Activated T-helper 9 cell treated with anti-CD3 and anti-CD28 coated beads, Interleukin-2, amount 50 U/mL, for 16 hours (primary cell): ENCODE results near the gene YY2.
"Not testable (repeated sequence)": the region's sequence is repeated elsewhere in the genome, so short reads cannot be mapped to it uniquely, and the experiment has no call there.

ENCODE experiments used
- DNase-seq: peaks from one replicate; pipeline ENCODE4 v3.0.0-alpha.2; 2020; ENCODE audit warnings: low read depth

YY2 gene

DNA sequence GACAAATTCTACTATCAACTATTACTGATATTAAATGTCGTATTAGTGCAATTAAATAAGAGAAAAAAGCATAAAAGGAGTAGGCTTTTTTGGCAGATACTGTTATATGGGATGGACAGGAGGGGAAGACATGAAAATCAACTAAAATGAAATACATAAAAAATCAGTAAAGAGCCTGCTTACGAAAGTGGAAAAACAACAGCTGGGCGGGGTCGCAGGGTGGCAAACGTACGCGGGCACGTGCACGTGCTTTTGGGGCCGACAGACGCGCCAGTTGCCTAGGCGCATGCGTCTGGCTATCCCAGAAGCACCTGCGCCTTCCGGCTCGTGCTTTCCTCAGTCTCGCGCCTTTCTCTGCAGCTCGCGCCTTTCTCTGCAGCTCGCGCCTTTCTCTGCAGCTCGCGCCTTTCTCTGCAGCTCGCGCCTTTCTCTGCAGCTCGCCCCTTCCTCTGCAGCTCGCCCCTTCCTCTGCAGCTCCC, at the start of gene YY2:
Gene YY2, plus strand, starts transcription at position 51 of the 479 bp plus-strand sequence. CDS start 498 bp downstream, outside the sequence.
- DNase-seq: no peak

DNA sequence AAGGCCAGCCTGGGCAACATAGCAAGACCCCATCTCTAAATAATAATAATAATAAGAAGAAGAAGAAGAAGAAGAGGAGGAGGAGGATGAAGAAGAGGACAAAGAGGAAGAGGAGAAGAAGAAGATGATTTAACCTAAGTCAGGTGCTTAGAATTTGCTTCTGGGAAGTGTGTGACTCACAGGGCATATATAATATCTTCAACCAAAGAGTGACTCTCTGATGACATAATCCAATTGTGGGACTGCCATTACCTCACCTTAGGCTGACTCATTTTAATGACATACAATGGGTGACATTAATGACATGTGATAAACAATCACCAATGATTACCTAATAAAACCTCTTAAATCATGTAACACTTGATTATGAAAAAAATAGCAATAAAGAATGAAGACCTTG, 49.1 kb upstream of the YY2 start:
- DNase-seq: no peak

DNA sequence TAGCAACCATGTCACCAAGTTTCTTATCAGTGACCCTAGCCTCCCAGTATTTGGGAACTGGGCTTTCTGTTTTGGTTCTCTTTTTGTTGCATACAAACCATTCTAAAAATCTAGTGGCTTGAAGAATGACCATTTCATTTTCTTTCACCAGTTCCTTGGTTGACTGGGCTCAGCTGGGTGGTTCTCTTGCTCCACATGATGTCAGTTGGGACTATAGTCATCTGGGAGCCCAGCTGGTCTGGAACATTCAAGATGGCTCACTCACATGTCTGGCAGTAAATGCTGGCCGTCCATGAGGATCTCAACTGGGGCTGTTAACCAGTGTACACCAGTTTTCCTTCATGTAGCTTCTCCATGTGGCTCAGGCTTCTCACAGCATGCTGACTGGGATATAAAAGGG, 44.0 kb upstream of the YY2 start:
- no peak for DNase-seq

DNA sequence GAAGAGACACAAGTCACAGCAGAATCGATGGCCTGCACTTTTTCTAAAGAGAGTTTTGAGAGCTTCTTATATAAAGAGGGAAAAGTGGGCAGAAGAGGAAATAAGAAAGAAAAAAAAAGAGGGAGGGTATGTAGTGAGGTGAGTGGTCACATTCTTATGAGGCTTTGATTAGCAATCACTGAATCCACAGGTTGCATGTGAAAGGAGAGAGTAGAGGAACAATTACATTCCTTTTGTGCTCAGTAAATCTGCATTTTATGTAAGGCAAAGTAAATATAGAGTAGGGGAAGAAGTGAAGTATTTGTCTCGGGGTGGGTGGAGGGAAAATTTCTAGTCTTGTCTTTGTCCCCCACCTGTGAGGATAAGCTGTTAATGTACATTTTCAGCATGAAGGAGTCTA, 43.2 kb upstream of the YY2 start:
- no peak for DNase-seq

DNA sequence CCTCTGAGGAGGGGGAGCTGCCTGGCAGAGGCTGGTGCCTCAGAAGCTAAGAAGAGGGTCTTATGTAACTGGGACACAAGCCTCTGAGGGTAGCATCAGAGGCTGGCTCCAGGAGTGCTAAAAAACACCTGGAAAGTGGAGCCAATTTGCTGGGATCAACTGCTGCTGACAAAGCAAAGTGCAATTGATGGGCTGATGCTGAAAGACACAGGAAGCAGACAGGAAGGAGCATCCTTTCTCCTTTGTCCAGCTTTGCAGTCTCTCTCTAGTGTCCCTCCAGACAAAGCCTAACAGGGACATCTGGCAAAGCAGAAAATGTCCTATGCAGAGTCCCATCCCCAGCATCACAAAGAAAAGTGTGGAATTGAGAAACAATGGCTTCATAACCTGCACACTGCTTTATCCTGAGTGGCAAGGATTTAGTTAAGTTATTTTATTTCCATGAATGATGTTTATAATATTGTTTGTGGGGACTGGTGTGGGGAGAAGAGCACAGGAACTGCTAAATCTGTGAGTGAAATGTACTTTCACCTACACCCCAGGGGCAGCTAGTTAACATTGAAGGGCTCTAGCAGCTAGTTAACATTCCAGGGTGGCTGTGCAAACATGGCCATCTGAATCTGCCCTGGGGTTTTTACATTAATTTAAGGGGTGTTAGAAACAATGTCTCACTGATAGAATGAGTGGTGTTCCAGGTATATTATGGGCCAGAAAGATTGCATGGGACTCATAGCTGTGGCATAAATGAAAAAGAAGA, 42.0 kb upstream of the YY2 start:
- no peak for DNase-seq

DNA sequence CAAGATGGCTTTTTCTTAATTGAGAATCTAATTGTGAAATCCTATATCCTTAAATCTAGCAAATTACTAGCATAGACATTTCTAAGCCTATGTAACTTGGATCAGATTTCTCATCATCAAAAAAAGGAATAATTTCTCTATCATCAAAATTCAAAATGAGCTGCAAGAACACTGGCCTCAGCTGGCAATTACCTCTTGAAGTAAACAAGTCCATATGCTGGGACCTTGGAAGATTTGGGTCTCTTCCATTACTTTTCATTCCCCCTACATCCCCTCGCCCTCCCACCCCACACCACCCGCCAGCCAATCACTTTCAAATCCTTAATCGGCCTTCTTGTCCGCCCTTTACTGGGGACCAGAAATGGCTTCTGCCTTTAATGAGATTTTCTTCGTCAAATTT, 39.7 kb upstream of the YY2 start:
- DNase-seq: no peak

DNA sequence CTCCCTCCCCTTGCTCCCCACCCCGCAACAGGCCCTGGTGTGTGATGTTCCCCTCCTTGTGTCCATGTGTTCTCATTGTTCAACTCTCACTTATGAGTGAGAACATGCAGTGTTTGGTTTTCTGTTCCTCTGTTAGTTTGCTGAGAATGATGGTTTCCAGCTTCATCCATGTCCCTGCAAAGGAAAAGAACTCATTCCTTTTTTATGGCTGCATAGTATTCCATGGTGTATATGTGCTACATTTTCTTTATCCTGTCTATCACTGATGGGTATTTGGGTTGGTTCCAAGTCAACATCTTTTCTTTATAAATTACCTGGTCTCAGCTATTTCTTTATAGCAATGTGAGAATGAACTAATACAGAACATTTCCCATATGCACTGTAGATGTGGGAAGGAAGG, 35.6 kb upstream of the YY2 start:
- DNase-seq: not testable (repeated sequence)

DNA sequence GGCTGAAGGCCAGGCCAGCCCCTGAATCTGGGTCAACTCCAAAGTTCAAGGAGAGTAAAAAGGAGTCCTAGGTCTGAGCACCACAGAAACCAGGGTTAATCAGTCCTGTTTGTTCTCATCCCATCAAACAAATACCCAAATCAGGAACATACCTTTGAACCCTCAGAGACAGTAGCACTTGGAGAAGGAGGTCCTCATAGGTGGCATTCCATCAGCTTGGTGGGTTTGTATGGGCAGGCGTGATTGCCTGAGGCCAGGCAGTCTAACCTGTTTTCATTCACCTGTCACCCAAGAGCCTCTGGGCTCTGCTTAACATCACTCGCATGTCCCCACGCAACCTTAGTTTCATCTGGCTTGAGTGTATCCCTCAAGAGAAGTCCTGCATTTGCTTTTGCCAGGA, 33.9 kb upstream of the YY2 start:
- DNase-seq: no peak

DNA sequence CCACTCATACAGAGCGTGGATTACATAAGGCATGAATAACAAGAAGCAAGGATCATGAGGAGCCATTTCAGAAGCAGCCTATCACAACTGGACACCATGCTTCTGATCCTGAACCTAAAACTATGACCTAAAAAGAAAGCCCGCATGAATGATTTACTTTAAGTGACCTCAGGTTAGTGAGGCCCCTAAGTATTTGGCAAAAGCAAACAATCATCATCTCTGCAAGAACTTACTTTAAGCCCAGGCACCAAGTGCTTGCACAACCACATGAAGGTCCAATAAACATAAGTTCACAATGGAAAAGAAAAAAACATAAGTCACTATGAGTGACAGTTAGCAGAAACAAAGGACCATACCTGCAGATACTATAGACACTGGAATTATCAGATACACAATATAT, 24.3 kb upstream of the YY2 start:
- DNase-seq: no peak

DNA sequence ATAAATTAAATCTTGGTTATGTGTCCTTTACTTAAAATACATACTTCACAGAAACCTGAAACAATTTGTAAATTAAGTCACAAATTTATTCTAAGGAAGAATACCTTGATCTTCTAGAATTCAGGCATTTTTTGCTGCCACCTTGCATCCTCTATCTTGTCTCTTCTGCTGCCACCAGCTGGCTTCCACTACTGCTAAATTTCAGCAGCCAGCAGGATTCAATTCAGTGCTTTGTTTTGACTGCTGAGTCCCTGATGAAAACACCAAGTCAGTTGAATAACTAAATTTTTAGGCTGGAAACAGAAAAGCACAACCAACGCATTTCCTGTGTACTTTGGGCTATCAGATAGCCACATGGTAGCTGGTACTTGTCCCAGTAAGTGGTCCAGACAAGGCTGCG, 18.7 kb upstream of the YY2 start:
- DNase-seq: no peak

DNA sequence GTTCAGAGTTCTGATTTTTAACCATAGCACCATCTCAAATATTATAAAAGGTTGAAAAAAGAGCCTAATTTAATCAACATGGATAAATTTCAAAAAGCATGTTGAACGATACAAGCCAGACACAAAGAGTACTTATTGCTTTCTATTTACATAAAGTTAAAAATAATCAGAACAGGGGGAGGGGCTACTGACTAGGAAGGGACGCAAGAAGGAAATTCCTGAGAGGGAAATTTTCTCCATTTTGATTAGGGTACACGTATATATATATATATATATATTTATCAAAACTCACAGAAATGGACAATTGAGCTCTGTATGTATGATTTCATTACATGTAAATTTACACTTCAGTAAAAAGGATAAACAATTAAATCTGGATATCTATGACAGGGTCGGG, 16.9 kb upstream of the YY2 start:
- DNase-seq: no peak

DNA sequence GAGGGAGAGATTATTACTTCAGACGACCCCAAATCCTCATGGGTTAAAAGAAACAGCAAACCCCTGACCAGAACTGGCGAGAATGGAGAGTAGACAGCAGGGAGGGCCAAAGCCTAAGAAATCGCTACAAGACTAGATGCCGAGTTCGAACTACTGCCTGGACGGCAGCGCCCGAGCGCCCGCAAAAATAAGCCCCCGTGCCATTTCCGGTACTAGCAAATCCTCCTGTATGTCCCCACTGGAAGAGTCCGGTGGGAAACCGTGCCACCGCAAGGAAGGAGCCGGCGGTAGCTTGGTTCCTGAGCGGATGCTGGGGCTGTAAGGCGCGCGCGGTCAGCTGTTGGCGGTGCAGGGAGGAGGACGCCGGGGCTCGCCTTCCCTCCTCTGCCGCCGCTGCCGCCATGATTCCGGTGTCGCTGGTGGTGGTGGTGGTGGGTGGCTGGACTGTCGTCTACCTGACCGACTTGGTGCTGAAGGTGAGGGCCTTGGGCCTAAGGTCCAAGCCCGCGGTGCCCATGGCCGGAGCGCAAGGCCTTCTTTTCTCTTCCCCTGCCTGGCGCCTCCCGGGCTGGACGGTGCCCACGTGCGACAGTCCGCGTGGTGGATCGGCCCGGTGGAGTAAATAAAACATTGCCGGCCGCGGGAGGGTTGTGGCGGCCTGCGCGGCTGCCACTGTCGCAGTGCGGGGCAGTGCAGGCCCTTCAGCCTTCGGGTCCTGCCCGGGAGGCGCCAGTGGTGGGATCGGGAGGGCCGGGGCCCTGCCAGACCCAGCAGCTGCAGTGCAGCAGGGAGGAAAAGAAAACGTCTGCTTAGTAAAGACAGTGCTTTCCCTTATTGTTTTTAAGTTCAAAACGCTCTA, 16.2 kb upstream of the YY2 start, which contains the start of gene MBTPS2:
Gene MBTPS2, plus strand, starts transcription at position 284 of the 859 bp plus-strand sequence. Its CDS starts 118 bp downstream, at position 402.
- peak; percentile 62 for DNase-seq

DNA sequence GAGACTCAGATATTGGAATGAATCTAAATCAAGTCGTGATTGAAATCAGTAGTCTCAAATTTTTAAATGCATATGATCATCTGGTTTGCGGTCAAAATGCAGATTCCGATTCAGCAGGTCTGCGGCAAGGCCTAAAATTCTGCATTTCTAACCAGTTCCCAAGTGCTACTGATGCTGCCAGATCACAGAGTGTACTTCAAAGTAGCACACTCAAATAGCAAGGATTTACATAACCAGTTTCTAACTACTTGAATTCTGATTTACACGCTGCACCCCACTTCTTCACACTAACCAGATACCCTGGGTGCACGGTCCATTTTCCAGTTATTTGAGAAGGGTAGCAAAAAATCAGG, 15.6 kb upstream of the YY2 start:
- DNase-seq: no peak

DNA sequence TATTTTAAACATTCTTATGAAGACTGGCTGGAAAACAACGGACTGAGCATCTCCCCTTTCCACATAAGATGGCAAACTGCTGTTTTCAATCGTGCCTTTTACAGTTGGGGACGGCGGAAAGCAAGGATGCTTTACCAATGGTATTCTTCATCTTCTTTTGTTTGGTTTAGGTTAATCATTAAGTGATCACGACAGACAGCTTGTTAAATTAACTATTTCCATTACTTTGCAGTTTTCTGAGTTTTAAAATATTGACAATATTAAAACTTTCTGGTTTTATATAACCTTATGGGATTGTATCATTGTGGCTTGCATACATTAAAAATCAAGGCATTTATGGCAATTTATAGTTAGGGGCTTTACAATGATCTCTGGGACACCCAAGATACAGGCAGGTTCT, 12.6 kb upstream of the YY2 start:
- no peak for DNase-seq

DNA sequence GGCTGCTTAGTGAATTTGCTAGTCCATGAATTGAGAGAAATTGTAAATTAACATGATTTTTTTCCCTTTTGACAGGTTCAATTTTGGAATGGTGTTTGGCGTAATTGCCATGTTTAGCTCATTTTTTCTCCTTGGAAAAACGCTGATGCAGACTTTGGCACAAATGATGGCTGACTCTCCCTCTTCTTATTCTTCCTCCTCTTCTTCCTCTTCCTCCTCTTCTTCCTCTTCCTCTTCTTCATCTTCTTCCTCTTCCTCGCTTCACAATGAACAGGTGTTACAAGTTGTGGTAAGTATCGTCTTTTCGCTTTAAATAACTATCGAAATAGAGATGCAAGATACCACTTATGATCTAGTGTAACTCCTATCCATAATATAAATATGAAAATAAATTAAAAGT, 10.7 kb upstream of the YY2 start:
- no peak for DNase-seq

DNA sequence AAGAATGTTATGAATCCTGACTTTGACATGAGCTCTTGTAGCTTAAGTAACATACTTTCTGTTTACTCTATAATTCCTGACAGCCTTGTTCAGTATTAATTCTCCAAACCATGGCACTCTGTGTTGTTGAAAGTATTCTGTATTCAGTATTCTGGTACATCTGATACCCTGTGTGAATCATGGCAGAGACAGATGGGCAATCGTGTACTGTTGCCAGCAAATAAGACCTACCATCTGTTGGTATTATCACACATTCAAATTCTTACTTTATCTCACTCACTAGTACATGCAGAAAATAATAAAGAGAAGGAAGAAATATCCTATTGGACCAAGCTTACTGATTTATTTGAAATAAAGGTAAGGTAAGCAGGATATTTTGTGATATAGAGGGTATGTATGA, 8.4 kb upstream of the YY2 start:
- no peak for DNase-seq

DNA sequence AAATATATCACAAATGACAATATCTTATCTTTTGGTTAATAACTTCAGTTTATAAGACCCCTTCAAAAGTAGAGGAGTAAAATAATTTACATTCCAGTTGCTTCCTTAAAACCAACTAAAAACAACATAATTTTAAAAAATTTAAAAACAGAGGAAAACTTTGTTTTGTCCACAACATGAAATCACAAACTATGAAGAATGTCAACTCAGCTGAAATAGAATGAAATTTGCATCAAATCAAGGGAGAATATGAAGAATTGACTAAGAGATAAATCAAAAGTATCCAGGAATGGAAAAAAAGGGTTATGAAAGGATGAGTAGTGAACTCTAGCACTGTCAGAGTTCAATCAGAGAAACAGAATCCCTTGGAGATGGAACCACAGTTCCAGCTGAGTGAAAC, 2.2 kb upstream of the YY2 start:
- DNase-seq: no peak

DNA sequence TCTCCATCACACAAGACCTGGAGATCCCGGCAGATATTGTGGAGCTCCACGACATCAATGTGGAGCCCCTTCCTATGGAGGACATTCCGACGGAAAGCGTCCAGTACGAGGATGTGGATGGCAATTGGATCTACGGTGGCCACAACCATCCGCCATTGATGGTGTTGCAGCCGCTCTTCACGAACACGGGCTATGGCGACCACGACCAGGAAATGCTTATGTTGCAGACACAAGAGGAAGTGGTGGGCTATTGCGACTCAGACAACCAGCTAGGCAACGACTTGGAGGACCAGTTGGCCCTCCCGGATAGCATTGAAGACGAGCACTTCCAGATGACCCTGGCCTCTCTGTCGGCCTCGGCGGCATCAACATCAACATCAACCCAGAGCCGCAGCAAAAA, 717 bp downstream of the YY2 start:
- DNase-seq: no peak

DNA sequence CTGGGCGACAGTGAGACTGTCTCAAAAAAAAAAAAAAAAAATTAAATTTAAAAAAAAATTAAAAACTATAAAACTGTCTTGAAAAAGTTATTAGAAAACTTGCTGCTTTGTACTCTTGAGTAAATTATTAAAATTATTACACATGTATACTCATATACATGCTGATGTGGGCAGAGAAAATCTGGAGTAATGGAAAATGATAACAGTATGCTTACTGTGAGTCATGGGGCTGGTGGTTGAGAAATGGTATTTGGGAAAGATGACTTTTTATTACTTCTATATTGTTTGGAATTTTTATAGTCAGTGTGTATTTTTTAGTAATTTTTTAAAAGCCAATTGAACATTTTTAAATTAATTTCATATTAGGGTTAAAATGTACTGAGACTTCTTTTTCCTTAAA, 7.5 kb downstream of the YY2 start:
- no peak for DNase-seq

DNA sequence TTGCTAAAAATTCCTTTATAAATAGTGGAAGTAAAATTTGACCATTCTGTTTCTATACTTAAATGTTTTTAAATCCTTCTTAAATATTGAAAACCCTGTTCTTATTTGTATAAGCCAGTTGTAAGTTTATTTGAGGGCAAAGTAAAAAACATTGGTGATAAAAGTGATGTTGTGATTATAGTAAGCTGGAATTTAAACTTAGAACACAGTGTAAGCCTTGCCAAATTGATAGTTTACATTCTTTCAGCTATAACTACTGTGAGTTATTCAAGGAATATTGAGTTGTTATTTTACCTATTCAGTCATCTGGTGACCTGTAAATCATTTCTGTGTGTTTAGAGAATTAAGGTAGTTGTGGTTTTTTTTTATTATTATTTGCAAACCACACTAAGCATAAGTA, 9.6 kb downstream of the YY2 start:
- no peak for DNase-seq

DNA sequence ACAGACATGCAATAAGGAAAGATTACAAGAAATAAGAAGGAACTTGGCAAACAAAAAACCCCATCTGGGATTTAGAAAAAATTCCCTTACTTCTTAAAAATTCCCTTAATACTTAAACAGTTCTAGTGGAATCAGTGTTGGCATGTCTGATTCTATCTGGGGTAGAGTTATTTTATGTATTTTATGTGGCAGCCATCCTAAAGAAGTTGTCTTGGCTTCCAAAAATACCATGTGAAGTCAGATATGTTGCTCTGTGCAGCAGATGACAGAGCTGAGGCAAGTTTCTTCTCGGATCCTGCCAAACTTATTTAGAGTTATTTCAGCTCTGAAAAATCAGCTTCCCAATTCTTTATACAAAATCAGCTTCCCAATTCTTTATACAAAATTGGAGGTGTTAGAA, 14.7 kb downstream of the YY2 start:
- DNase-seq: no peak

DNA sequence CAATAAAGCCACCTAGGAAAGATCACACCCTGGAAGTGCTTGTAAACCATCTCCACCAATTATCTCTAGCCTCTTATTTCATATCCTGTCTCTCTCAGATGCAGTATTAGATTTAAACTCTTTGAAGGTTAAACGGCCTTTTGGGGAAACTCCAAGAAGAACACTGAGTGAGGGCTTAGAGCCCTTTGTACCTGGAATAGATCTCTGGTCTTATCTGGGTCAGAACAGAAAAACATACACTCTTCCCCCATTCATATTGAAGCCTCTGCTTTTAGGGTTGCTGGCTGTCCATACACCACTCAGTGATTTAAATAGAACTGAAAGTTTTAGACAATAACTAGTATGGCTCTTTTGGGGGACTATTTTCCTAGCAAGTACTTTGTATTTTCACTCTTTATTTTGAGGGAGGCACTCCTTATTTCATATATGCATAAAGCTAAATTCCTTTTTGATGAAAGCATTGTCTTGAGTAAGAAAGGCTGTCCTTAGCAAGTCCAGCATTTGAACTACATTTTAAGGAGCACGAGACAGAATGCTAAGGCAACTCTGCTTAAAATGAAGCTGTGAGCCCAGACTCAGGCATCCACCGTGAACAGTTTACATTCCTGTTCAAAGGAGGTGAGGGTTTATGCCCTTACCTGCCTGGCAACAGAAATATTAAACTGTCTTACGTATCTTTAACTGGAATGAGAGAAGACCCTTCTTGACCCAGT, 17.4 kb downstream of the YY2 start:
- DNase-seq: no peak

DNA sequence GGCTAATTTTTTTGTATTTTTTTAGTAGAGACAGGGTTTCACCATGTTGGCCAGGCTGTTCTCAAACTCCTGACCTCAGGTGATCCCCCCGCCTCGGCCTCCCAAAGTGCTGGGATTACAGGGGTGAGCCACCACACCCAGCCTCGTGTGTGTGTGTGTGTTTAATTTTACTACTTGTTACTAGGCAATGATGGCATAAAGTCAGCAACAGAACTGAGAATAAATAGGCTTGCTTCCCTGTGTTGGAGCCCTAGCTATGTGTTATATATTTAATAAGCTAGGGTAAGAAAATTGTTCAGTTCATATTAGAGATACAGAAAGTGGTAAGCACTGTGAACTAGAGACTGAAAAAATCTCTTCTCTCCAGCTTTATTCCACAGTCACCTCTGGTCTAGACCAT, 18.4 kb downstream of the YY2 start:
- not testable (repeated sequence) for DNase-seq
